Prostate gland (tissue), 2 donors: Measurements from ENCODE around the gene TSHB. TPM values are rescaled to one million over a fixed set of nuclear protein-coding genes. Genes with fewer than 3 reads are reported as not detected.

Source experiments
- DNase-seq: peaks from one replicate; pipeline ENCODE4 v3.0.0-alpha.2; 2019; ENCODE audit warnings: low spot score
- H3K27ac ChIP-seq, 2 donors: fragments of 200-600 bp; sonication (generic); 2 replicates each; pipeline ENCODE4 v1.5.1; 2017 to 2019
- H3K27me3 ChIP-seq: fragments of 200-600 bp; sonication (generic); replicated peaks from 2 replicates; pipeline ENCODE4 v1.5.1; 2019; ENCODE audit not compliant: insufficient read depth
- H3K36me3 ChIP-seq, 2 donors: fragments of 200-600 bp; sonication (generic); 1 replicate in 1 of 2; 2 replicates in 1 of 2; pipeline versions ENCODE4 v1.5.1 to v1.8.1; 2017 to 2019
- H3K4me1 ChIP-seq: fragments of 200-600 bp; sonication (generic); replicated peaks from 2 replicates; pipeline ENCODE4 v1.5.1; 2019
- H3K4me3 ChIP-seq, 2 donors: fragments of 200-600 bp; sonication (generic); 2 replicates each; pipeline ENCODE4 v1.5.1; 2017 to 2019
- H3K9me3 ChIP-seq: fragments of 200-600 bp; sonication (generic); 2 replicates; pipeline ENCODE4 v1.5.1; 2017
- POLR2A ChIP-seq: fragments of 450-650 bp; IDR thresholded peaks from one replicate; pipeline ENCODE4 v1.6.1; 2016; ENCODE audit warnings: antibody characterized with exemption, mild to moderate bottlenecking
- POLR2AphosphoS5 ChIP-seq: sonication (generic); formaldehyde crosslinking; IDR thresholded peaks from one replicate; pipeline ENCODE4 v1.6.1; 2017; ENCODE audit warnings: antibody characterized with exemption
- WGBS: methylation state at CpG from one replicate; pipeline ENCODE4 v1.1.5; 2018; 5-methylcytosine and 5-hydroxymethylcytosine counted together
- intact Hi-C: fragments of 100-400 bp; cut with DNase I; formaldehyde crosslinking; loops from one replicate; pipeline ENCODE4 v1.14.2; 2022
- total RNA-seq, 2 donors: library from RNA; depleted of rRNA; stranded (reverse); fragments of >200 nt; gene quantifications; one replicate each; pipeline ENCODE4 v1.1.0, GENCODE V29; 2016
- TF ChIP-seq, protein P1 (sequence below), 4 experiments: fragments of 200-600 bp in 2 of 4; fragments of 450-650 bp in 2 of 4; sonication (generic) in 2 of 4; IDR thresholded peaks; 1 replicate in 3 of 4; 2 replicates in 1 of 4; pipeline ENCODE4 v1.5.1; 2016 to 2019; ENCODE audit warnings: antibody characterized with exemption in 4 of 4, mild to moderate bottlenecking in 2 of 4, moderate library complexity in 2 of 4

The TSHB gene
- total RNA-seq, 2 donors from 2014 or later = not detected

DNA sequence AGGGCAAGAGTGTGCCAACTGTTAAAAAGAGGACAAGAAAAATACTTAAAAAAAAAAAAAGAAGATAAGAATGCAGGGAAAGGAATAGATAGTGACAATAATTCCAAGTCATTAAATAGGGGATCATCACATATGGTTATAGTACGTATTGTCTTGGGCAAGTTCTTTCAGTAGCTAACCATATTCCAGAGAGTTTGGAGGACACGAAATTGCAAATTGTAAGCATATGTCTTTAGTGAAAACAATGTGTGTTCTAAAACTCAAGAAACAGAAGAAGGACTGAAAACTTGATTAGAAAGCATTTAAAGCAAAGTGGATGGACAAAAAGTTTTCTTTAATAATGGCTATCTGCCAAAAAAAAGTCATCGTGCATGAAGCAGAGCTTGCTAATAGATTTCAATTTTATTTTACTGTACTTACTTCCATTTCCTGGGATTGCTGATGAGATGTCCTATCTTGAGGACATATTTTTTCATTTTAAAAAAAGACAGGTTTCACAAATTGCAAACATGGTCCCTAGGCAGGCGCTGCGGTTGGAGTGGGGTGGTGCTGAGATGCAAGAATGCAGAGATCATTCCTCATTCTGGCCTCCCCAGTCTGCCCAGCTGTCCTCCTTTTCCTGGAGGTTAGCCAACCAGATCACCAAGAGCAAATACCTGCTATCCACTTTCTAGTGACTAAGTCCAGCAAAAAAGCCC lies 47.8 kb downstream of the TSHB start:
- Histone ChIP-seq H3K9me3 (no peaks in the 10 kb centered on the region), H3K4me3 (no peak overlapping the region), H3K4me1 (no peaks in the 10 kb centered on the region), H3K27me3 (no peaks in the 10 kb centered on the region), H3K27ac (no peak overlapping the region), H3K36me3 (no peaks in the 10 kb centered on the region)
- TF ChIP-seq POLR2A (no peak), POLR2AphosphoS5 (no peak)
- TF ChIP-seq, protein P1, sequence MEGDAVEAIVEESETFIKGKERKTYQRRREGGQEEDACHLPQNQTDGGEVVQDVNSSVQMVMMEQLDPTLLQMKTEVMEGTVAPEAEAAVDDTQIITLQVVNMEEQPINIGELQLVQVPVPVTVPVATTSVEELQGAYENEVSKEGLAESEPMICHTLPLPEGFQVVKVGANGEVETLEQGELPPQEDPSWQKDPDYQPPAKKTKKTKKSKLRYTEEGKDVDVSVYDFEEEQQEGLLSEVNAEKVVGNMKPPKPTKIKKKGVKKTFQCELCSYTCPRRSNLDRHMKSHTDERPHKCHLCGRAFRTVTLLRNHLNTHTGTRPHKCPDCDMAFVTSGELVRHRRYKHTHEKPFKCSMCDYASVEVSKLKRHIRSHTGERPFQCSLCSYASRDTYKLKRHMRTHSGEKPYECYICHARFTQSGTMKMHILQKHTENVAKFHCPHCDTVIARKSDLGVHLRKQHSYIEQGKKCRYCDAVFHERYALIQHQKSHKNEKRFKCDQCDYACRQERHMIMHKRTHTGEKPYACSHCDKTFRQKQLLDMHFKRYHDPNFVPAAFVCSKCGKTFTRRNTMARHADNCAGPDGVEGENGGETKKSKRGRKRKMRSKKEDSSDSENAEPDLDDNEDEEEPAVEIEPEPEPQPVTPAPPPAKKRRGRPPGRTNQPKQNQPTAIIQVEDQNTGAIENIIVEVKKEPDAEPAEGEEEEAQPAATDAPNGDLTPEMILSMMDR (IDR thresholded peaks at IDR 0.05) = no peak
- no peak for DNase-seq
- WGBS = 79% methylated on average over 5 of the region's 5 CpGs
- intact Hi-C loops = no loop called here

DNA sequence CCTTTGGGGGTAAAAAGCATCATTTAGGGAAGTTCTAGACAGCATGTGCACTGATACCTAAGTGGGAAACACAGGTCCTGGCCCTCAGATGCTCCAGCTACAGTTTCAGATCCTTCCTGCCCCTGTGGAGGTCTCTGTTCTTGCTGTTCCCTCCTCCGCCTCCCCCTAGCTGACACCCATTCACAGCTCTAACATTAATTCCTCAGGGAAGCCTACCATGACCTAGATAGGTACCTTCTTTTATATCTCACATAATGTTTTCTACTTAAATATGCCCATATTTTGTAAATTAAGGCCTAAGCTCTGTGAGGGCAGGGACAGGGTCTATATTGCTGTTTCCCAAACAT lies 48.3 kb downstream of the TSHB start:
- intact Hi-C loops = no loop called here
- Histone ChIP-seq H3K9me3 (no peaks in the 10 kb centered on the region), H3K4me3 (no peak overlapping the region), H3K27ac (no peak overlapping the region), H3K4me1 (no peaks in the 10 kb centered on the region), H3K27me3 (no peaks in the 10 kb centered on the region), H3K36me3 (no peaks in the 10 kb centered on the region)
- WGBS = 100% methylated on average over 1 of the region's 1 CpG
- TF ChIP-seq POLR2A (no peak), POLR2AphosphoS5 (no peak)
- TF ChIP-seq, protein P1 (IDR thresholded peaks at IDR 0.05) = no peak
- no peak for DNase-seq

DNA sequence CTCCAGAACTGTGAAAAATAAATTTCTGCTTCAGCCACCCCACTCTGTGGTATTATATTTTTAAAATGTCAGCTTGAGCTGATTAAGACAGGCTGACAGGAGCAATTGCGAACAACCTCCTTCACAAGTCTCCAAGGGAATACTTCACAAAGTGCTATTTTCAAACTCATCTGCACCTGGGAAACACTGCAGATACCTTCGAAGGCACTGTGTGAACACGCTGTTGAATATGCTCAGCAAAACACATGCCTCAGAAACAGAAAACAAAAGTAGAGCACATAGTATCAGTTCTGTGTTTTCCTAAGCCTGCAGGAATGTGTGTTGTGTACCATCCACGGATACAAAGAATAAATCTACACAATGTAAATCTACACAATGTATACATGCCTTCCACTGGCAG lies 49.1 kb downstream of the TSHB start:
- intact Hi-C loops = no loop called here
- Histone ChIP-seq H3K36me3 (no peaks in the 10 kb centered on the region), H3K27me3 (no peaks in the 10 kb centered on the region), H3K9me3 (no peaks in the 10 kb centered on the region), H3K4me3 (no peak overlapping the region), H3K27ac (no peak overlapping the region), H3K4me1 (no peaks in the 10 kb centered on the region)
- DNase-seq = no peak
- TF ChIP-seq POLR2AphosphoS5 (no peak), POLR2A (no peak)
- TF ChIP-seq, protein P1 (IDR thresholded peaks at IDR 0.05) = no peak
- 84% methylated on average over 4 of the region's 4 CpGs for WGBS

DNA sequence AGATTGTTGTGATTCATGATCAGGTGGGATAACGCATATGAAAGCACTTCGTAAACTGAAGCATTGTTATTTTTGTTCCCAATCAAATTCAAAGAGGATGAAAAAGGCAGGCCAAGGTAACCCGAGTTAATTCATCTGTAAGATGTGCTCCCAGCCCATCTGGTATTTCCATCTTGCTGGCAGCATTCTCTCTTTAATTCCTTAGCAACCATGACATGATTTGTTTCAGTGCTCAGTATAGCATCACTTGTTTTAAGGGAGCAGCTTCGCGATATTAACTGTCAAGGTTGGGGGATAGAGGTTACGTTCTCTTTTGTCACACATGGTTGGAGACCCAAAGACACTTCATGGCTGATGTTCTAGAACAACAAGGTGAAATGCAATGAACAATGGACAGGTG lies 53.3 kb downstream of the TSHB start:
- H3K27me3 ChIP-seq = no peaks in the 10 kb centered on the region
- H3K36me3 ChIP-seq = no peaks in the 10 kb centered on the region
- H3K27ac ChIP-seq = no peak overlapping the region
- 79% methylated on average over 6 of the region's 6 CpGs for WGBS
- H3K9me3 ChIP-seq = no peaks in the 10 kb centered on the region
- no peaks in the 10 kb centered on the region for H3K4me1 ChIP-seq
- intact Hi-C loops = no loop called here
- no peak overlapping the region for H3K4me3 ChIP-seq
- no peak for TF ChIP-seq POLR2AphosphoS5
- DNase-seq = no peak

Other genes starting within 250 kb of the TSHB start
- gene SIKE1, start 249.1 kb upstream of the TSHB start, total RNA-seq = 10 to 100 TPM; 21.9 to 33.7 TPM
- 1 to 10 TPM in 1 of 2 donors, not detected in 1; 9.3 TPM for gene SYCP1, start 175.0 kb upstream of the TSHB start, total RNA-seq
- gene TSPAN2, start 59.7 kb downstream of the TSHB start, total RNA-seq = 10 to 100 TPM in 1 of 2 donors, 1 to 10 TPM in 1; 6.9 to 11.3 TPM